MM.1S (cell line): ENCODE measurements around the gene PLXNA2.

Experiments used
- DNase-seq: peaks from one replicate; pipeline ENCODE4 v3.0.0-alpha.2; 2015
- H2AFZ ChIP-seq: fragments of 300-600 bp; sonication (generic); 2 replicates; pipeline ENCODE4 v1.6.0; 2016; ENCODE audit warnings: antibody characterized with exemption, low read length
- H3F3A ChIP-seq: fragments of 300-600 bp; sonication (generic); 2 replicates; pipeline ENCODE4 v1.6.1; 2016; ENCODE audit warnings: mild to moderate bottlenecking, antibody characterized with exemption, low read length, moderate library complexity, mixed read lengths; ENCODE audit not compliant: insufficient read depth
- H3K27ac ChIP-seq: fragments of 300-600 bp; sonication (generic); 2 replicates; pipeline ENCODE4 v1.5.1; 2016; ENCODE audit warnings: mild to moderate bottlenecking, low read length
- H3K27me3 ChIP-seq: fragments of 300-600 bp; sonication (generic); replicated peaks from 2 replicates; pipeline ENCODE4 v1.6.0; 2016; ENCODE audit warnings: low read length; ENCODE audit not compliant: insufficient read depth
- H3K36me3 ChIP-seq: fragments of 300-600 bp; sonication (generic); replicated peaks from 2 replicates; pipeline ENCODE4 v1.6.1; 2016; ENCODE audit warnings: mild to moderate bottlenecking, low read length, mixed read lengths; ENCODE audit not compliant: insufficient read depth
- H3K4me1 ChIP-seq: fragments of 300-600 bp; sonication (generic); 2 replicates; pipeline ENCODE4 v1.6.1; 2016; ENCODE audit warnings: low read length, mixed read lengths
- H3K4me2 ChIP-seq: fragments of 300-600 bp; sonication (generic); 2 replicates; pipeline ENCODE4 v1.6.0; 2016; ENCODE audit warnings: low read depth, low read length
- H3K4me3 ChIP-seq: fragments of 300-600 bp; sonication (generic); 2 replicates; pipeline ENCODE4 v1.5.1; 2016; ENCODE audit warnings: low read length, mixed read lengths
- H3K79me2 ChIP-seq: fragments of 300-600 bp; sonication (generic); 2 replicates; pipeline ENCODE4 v1.6.1; 2016; ENCODE audit warnings: mixed run types, low read length, mixed read lengths
- H3K9ac ChIP-seq: fragments of 300-600 bp; sonication (generic); 2 replicates; pipeline ENCODE4 v1.6.1; 2016; ENCODE audit warnings: low read length, mixed read lengths
- H3K9me2 ChIP-seq: fragments of 300-600 bp; sonication (generic); replicated peaks from 2 replicates; pipeline ENCODE4 v1.6.1; 2016; ENCODE audit warnings: mild to moderate bottlenecking, low read length, mixed read lengths; ENCODE audit not compliant: insufficient read depth
- H3K9me3 ChIP-seq: fragments of 300-600 bp; sonication (generic); replicated peaks from 2 replicates; pipeline ENCODE4 v1.6.1; 2016; ENCODE audit warnings: mild to moderate bottlenecking, low read length, mixed read lengths; ENCODE audit not compliant: insufficient read depth
- H4K20me1 ChIP-seq: fragments of 300-600 bp; sonication (generic); 2 replicates; pipeline ENCODE4 v1.6.1; 2016; ENCODE audit warnings: mild to moderate bottlenecking, low read length, moderate library complexity, mixed read lengths; ENCODE audit not compliant: insufficient read depth
- CTCF ChIP-seq: fragments of 300-600 bp; sonication (generic); IDR thresholded peaks from 2 replicates; pipeline ENCODE4 v1.5.1; 2016; ENCODE audit warnings: antibody characterized with exemption, low read length, mixed read lengths
- EZH2 ChIP-seq: fragments of 300-600 bp; sonication (generic); optimal IDR thresholded peaks from 2 replicates; pipeline ENCODE3; 2017; ENCODE audit warnings: low read depth, mild to moderate bottlenecking, antibody characterized with exemption, low read length, mixed read lengths
- EZH2phosphoT487 ChIP-seq: fragments of 300-600 bp; sonication (generic); IDR thresholded peaks from 2 replicates; pipeline ENCODE4 v1.6.1; 2018; ENCODE audit warnings: antibody characterized with exemption, low read length

Gene PLXNA2

GRCh38 chr1:207998691-207999090 lies 245.5 kb downstream of the PLXNA2 start:
- H3K4me1 ChIP-seq, result no peaks in the 10 kb centered on the region
- no peak overlapping the region for H3K27ac ChIP-seq
- H3K27me3 ChIP-seq, result no peaks in the 10 kb centered on the region
- H3K4me2 ChIP-seq, result no peak overlapping the region
- H3K79me2 ChIP-seq, result no peaks in the 10 kb centered on the region
- H2AFZ ChIP-seq, result no peak overlapping the region
- no peaks in the 10 kb centered on the region for H3K36me3 ChIP-seq
- no peaks in the 10 kb centered on the region for H3K9me3 ChIP-seq
- no peak overlapping the region for H3K9ac ChIP-seq
- TF ChIP-seq CTCF (no peak), EZH2 (no peak), EZH2phosphoT487 (no peak)
- no peaks in the 10 kb centered on the region for H4K20me1 ChIP-seq
- no peaks in the 10 kb centered on the region for H3K9me2 ChIP-seq
- H3K4me3 ChIP-seq, result no peak overlapping the region
- H3F3A ChIP-seq, result no peaks in the 10 kb centered on the region
- DNase-seq, result no peak

- TF ChIP-seq EZH2phosphoT487 (no peak), CTCF (peak; percentile 96), EZH2 (no peak)
These were observed 246.5 kb downstream of the PLXNA2 start for GRCh38 chr1:207997486-207998268.

GRCh38 chr1:207996636-207997035 lies 247.5 kb downstream of the PLXNA2 start:
- Histone ChIP-seq H3K4me1 (no peaks in the 10 kb centered on the region), H3K27ac (no peak overlapping the region), H3K4me3 (no peak overlapping the region), H3K9me2 (no peaks in the 10 kb centered on the region), H3K9ac (no peak overlapping the region), H3K79me2 (no peaks in the 10 kb centered on the region), H4K20me1 (no peaks in the 10 kb centered on the region), H2AFZ (no peak overlapping the region), H3K36me3 (no peaks in the 10 kb centered on the region), H3K4me2 (no peak overlapping the region), H3K27me3 (no peaks in the 10 kb centered on the region), H3K9me3 (no peaks in the 10 kb centered on the region), H3F3A (no peaks in the 10 kb centered on the region)
- DNase-seq, result no peak
- TF ChIP-seq CTCF, result no peak
- TF ChIP-seq EZH2phosphoT487, result no peak
- TF ChIP-seq EZH2, result no peak

More at GRCh38 chr1:207997486-207998268, 246.5 kb downstream of the PLXNA2 start:
- Histone ChIP-seq H3K79me2 (no peaks in the 10 kb centered on the region), H3K9me3 (no peaks in the 10 kb centered on the region), H3K27ac (no peak overlapping the region), H4K20me1 (no peaks in the 10 kb centered on the region), H3K9ac (no peak overlapping the region), H3K4me3 (no peak overlapping the region), H3K4me2 (no peak overlapping the region), H3K27me3 (no peaks in the 10 kb centered on the region), H3K9me2 (no peaks in the 10 kb centered on the region), H2AFZ (no peak overlapping the region), H3K4me1 (no peaks in the 10 kb centered on the region), H3K36me3 (no peaks in the 10 kb centered on the region), H3F3A (no peaks in the 10 kb centered on the region)
- peak; percentile 68 for DNase-seq
